HCT116 (cell line): ENCODE data around the gene CDYL2. TPM values are rescaled to one million over a fixed set of nuclear protein-coding genes. Genes with fewer than 3 reads are reported as not detected.

Experiments
- ATAC-seq: fragments of 200-7000 bp; cut with Tn5 transposase; 2 replicates; pipeline ENCODE4 v1.9.1; 2020; ENCODE audit warnings: mild to moderate bottlenecking, moderate library complexity
- BruUV-seq: library from RNA; stranded (reverse); fragments of 400-500 nt; replicated peaks from 2 replicates; lab custom pipeline; 2021; lab: Mats Ljungman, UMichigan
- CTCF ChIA-PET: fragments of 300-600 bp; sonication (Branson Sonifier 250); formaldehyde crosslinking; loops from one replicate; lab custom pipeline; 2021; ENCODE audit warnings: antibody characterized with exemption; lab: Charles Lee
- POLR2A ChIA-PET: fragments of 300-600, 350-600 bp; sonication (Branson Sonifier 250); formaldehyde crosslinking; loops from one replicate; lab custom pipeline; 2021; ENCODE audit warnings: antibody characterized with exemption; lab: Charles Lee
- RAD21 ChIA-PET, 2 experiments: fragments of 300-600 bp; sonication (Branson Sonifier 250); formaldehyde crosslinking; loops; one replicate each; lab custom pipeline; 2023; ENCODE audit warnings: low total read pairs in 2 of 2; ENCODE audit not compliant: uncharacterized antibody in 2 of 2, unreplicated experiment in 2 of 2, low non-redundant PET in 1 of 2; lab: Charles Lee
- DNase-seq: peaks from one replicate; pipeline ENCODE4 v3.0.0-alpha.2; 2010; ENCODE audit warnings: low read depth, low spot score
- H2AFZ ChIP-seq: fragments of 200-600 bp; shearing (Covaris generic), sonication (generic); 2 replicates; pipeline ENCODE4 v1.6.1; 2017; ENCODE audit warnings: low read depth, mixed run types, mixed read lengths, antibody characterized with exemption, low read length; ENCODE audit not compliant: poor library complexity, severe bottlenecking
- H3K27ac ChIP-seq: 2 replicates; pipeline ENCODE4 v1.5.1; 2012; ENCODE audit warnings: low read depth, low read length
- H3K27me3 ChIP-seq: fragments of 200-600 bp; sonication (generic); 2 replicates; pipeline ENCODE4 v1.6.1; 2016; ENCODE audit warnings: mixed run types, low read length, mixed read lengths; ENCODE audit not compliant: insufficient read depth
- H3K36me3 ChIP-seq, 2 experiments: fragments of 200-500 bp in 1 of 2; fragments of 200-600 bp in 1 of 2; sonication (Bioruptor generic) in 1 of 2; sonication (generic) in 1 of 2; 2 replicates each; pipeline versions ENCODE4 v1.5.1 to v1.6.1; 2014 to 2016; ENCODE audit warnings: low read length in 2 of 2, inconsistent platforms in 1 of 2, mixed read lengths in 1 of 2, mixed run types in 1 of 2; ENCODE audit not compliant: insufficient read depth in 2 of 2, control insufficient read depth in 1 of 2
- H3K4me1 ChIP-seq, 2 experiments: fragments of 200-600 bp in 1 of 2; sonication (generic) in 1 of 2; 2 replicates each; pipeline versions ENCODE4 v1.5.1 to v1.6.1; 2012 to 2017; ENCODE audit warnings: low read length in 2 of 2, inconsistent platforms in 1 of 2, mild to moderate bottlenecking in 1 of 2, mixed read lengths in 1 of 2, mixed run types in 1 of 2, moderate library complexity in 1 of 2; ENCODE audit not compliant: insufficient read depth in 2 of 2, control insufficient read depth in 1 of 2
- H3K4me2 ChIP-seq: fragments of 200-600 bp; sonication (generic); 2 replicates; pipeline ENCODE4 v1.6.1; 2017; ENCODE audit warnings: mixed run types, low read length, mixed read lengths
- H3K4me3 ChIP-seq, 2 experiments: fragments of 200-600 bp in 1 of 2; sonication (generic) in 1 of 2; replicated peaks in 1 of 2; 2 replicates each; pipeline ENCODE4 v1.5.1; 2011 to 2016; ENCODE audit warnings: low read length in 2 of 2, control low read depth in 1 of 2, low read depth in 1 of 2, mild to moderate bottlenecking in 1 of 2, mixed read lengths in 1 of 2, mixed run types in 1 of 2
- H3K79me2 ChIP-seq: fragments of 200-600 bp; sonication (generic); 2 replicates; pipeline ENCODE4 v1.6.1; 2017; ENCODE audit warnings: mild to moderate bottlenecking, mixed run types, low read length, moderate library complexity, mixed read lengths; ENCODE audit not compliant: insufficient read depth
- H3K9ac ChIP-seq: fragments of 200-600 bp; sonication (generic); 2 replicates; pipeline ENCODE4 v1.6.1; 2016; ENCODE audit warnings: low read length, mixed read lengths
- H3K9me2 ChIP-seq: fragments of 200-600 bp; sonication (generic), shearing (Covaris generic); 2 replicates; pipeline ENCODE4 v1.6.1; 2017; ENCODE audit warnings: mixed run types, mild to moderate bottlenecking, moderate library complexity; ENCODE audit not compliant: insufficient read depth
- H3K9me3 ChIP-seq, 2 experiments: fragments of 200-500 bp in 1 of 2; fragments of 200-600 bp in 1 of 2; sonication (Bioruptor generic) in 1 of 2; sonication (generic) in 1 of 2; 2 replicates each; pipeline ENCODE4 v1.6.1; 2014 to 2017; ENCODE audit warnings: low read length in 2 of 2, mixed read lengths in 2 of 2, inconsistent platforms in 1 of 2, low read depth in 1 of 2, mild to moderate bottlenecking in 1 of 2, mixed run types in 1 of 2, moderate library complexity in 1 of 2; ENCODE audit not compliant: control insufficient read depth in 1 of 2, insufficient read depth in 1 of 2
- H4K20me1 ChIP-seq: fragments of 200-600 bp; sonication (generic), shearing (Covaris generic); 2 replicates; pipeline ENCODE4 v1.6.1; 2017; ENCODE audit warnings: mixed run types, mild to moderate bottlenecking, moderate library complexity; ENCODE audit not compliant: insufficient read depth
- ELF1 ChIP-seq: IDR thresholded peaks from 2 replicates; pipeline ENCODE4 v1.6.1; 2012; ENCODE audit warnings: low read depth, borderline replicate concordance
- EZH2phosphoT487 ChIP-seq: fragments of 200-600 bp; IDR thresholded peaks from 2 replicates; pipeline ENCODE4 v1.6.1; 2018; ENCODE audit warnings: antibody characterized with exemption, borderline replicate concordance
- FOSL1 ChIP-seq: IDR thresholded peaks from 2 replicates; pipeline ENCODE4 v1.6.1; 2012; ENCODE audit warnings: low read depth
- POLR2AphosphoS5 ChIP-seq: IDR thresholded peaks from 2 replicates; pipeline ENCODE4 v1.6.1; 2011; ENCODE audit warnings: mild to moderate bottlenecking, low read depth, low read length, moderate library complexity
- RAD21 ChIP-seq: IDR thresholded peaks from 2 replicates; pipeline ENCODE4 v1.6.1; 2012; ENCODE audit warnings: low read depth, mild to moderate bottlenecking
- SP1 ChIP-seq: IDR thresholded peaks from 2 replicates; pipeline ENCODE4 v1.6.1; 2012; ENCODE audit warnings: low read depth
- SRF ChIP-seq: IDR thresholded peaks from 2 replicates; pipeline ENCODE4 v1.6.1; 2012; ENCODE audit warnings: low read depth
- YY1 ChIP-seq: IDR thresholded peaks from 2 replicates; pipeline ENCODE4 v1.6.1; 2011; ENCODE audit warnings: low read length, low read depth, moderate library complexity, mild to moderate bottlenecking; ENCODE audit not compliant: insufficient replicate concordance; ENCODE audit errors: extremely low read depth
- ZNF274 ChIP-seq: fragments of 200-500 bp; sonication (Bioruptor generic); IDR thresholded peaks from 2 replicates; pipeline ENCODE4 v1.6.1; 2014; ENCODE audit warnings: mild to moderate bottlenecking, low read depth, low read length, inconsistent platforms
- intact Hi-C: fragments of 100-400 bp; cut with micrococcal nuclease; formaldehyde crosslinking; loops from 2 replicates; pipeline ENCODE4 v1.10.0; 2022
- total RNA-seq: library from RNA; stranded (reverse); gene quantifications from one replicate; pipeline ENCODE4 v1.2.1, GENCODE V29; 2021; ENCODE audit not compliant: unreplicated experiment
- TF ChIP-seq, protein P1 (sequence below): IDR thresholded peaks from 2 replicates; pipeline ENCODE4 v1.6.1; 2011; ENCODE audit warnings: mild to moderate bottlenecking, low read length, moderate library complexity; ENCODE audit not compliant: insufficient replicate concordance; ENCODE audit errors: extremely low read depth
- TF ChIP-seq, protein P2 (sequence below): IDR thresholded peaks from 2 replicates; pipeline ENCODE4 v1.6.1; 2012
- TF ChIP-seq, protein P3 (sequence below): IDR thresholded peaks from 2 replicates; pipeline ENCODE4 v1.6.1; 2012; ENCODE audit warnings: low read depth

The CDYL2 gene
- total RNA-seq, 1 experiment from 2014 or later = 0.10 TPM

DNA sequence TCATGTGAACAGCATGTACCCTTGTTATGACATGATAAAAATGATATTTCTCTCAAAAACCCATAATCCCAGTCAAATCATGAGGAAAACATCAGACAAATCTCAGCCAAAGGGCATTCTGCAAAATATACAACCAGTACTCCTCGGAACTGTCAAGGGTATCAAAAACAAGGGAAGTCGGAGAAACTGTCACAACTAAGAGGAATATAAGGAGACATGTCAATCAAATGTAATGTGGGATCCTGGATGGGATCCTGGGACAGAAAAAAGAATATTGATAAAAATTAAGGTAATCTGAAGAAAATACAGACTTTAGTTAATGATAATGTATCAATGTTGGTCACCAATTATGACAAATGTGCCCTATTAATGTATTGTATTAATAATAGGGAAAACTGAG, 15.6 kb upstream of the CDYL2 start:
- Histone ChIP-seq H3K79me2 (no peaks in the 10 kb centered on the region), H2AFZ (no peak overlapping the region), H3K4me1 (no peaks in the 10 kb centered on the region)
- intact Hi-C loops = no loop called here
- TF ChIP-seq EZH2phosphoT487 (no peak), RAD21 (no peak), SP1 (no peak), YY1 (no peak), SRF (no peak), ELF1 (no peak), ZNF274 (no peak), POLR2AphosphoS5 (no peak), FOSL1 (no peak)
- TF ChIP-seq, protein P1, sequence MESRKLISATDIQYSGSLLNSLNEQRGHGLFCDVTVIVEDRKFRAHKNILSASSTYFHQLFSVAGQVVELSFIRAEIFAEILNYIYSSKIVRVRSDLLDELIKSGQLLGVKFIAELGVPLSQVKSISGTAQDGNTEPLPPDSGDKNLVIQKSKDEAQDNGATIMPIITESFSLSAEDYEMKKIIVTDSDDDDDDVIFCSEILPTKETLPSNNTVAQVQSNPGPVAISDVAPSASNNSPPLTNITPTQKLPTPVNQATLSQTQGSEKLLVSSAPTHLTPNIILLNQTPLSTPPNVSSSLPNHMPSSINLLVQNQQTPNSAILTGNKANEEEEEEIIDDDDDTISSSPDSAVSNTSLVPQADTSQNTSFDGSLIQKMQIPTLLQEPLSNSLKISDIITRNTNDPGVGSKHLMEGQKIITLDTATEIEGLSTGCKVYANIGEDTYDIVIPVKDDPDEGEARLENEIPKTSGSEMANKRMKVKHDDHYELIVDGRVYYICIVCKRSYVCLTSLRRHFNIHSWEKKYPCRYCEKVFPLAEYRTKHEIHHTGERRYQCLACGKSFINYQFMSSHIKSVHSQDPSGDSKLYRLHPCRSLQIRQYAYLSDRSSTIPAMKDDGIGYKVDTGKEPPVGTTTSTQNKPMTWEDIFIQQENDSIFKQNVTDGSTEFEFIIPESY = no peak
- TF ChIP-seq, protein P2, sequence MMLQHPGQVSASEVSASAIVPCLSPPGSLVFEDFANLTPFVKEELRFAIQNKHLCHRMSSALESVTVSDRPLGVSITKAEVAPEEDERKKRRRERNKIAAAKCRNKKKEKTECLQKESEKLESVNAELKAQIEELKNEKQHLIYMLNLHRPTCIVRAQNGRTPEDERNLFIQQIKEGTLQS = no peak
- TF ChIP-seq, protein P3, sequence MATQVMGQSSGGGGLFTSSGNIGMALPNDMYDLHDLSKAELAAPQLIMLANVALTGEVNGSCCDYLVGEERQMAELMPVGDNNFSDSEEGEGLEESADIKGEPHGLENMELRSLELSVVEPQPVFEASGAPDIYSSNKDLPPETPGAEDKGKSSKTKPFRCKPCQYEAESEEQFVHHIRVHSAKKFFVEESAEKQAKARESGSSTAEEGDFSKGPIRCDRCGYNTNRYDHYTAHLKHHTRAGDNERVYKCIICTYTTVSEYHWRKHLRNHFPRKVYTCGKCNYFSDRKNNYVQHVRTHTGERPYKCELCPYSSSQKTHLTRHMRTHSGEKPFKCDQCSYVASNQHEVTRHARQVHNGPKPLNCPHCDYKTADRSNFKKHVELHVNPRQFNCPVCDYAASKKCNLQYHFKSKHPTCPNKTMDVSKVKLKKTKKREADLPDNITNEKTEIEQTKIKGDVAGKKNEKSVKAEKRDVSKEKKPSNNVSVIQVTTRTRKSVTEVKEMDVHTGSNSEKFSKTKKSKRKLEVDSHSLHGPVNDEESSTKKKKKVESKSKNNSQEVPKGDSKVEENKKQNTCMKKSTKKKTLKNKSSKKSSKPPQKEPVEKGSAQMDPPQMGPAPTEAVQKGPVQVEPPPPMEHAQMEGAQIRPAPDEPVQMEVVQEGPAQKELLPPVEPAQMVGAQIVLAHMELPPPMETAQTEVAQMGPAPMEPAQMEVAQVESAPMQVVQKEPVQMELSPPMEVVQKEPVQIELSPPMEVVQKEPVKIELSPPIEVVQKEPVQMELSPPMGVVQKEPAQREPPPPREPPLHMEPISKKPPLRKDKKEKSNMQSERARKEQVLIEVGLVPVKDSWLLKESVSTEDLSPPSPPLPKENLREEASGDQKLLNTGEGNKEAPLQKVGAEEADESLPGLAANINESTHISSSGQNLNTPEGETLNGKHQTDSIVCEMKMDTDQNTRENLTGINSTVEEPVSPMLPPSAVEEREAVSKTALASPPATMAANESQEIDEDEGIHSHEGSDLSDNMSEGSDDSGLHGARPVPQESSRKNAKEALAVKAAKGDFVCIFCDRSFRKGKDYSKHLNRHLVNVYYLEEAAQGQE = no peak
- TF ChIP-seq, all 23 proteins: peak for 0
- no peak overlapping the region for H3K4me3 ChIP-seq
- ChIA-PET CTCF (no interaction called here), POLR2A (no interaction called here), RAD21 (no interaction called here)
- H3K27ac ChIP-seq = no peak overlapping the region
- H3K9ac ChIP-seq = no peak overlapping the region
- no peaks in the 10 kb centered on the region for H4K20me1 ChIP-seq
- ATAC-seq = no peak
- no peaks in the 10 kb centered on the region for H3K36me3 ChIP-seq
- DNase-seq = no peak
- no TSS peak for BruUV-seq
- H3K9me2 ChIP-seq = no peaks in the 10 kb centered on the region
- no peaks in the 10 kb centered on the region for H3K9me3 ChIP-seq
- no peak overlapping the region for H3K4me2 ChIP-seq
- 0 out of 2 replicates have a peak, but pooled peaks cover 7% of the 10 kb centered on the region for H3K27me3 ChIP-seq
